ENCODE data around the gene VCPKMT. TPM values are rescaled to one million over a fixed set of nuclear protein-coding genes. Genes with fewer than 3 reads are reported as not detected.

Gene VCPKMT
- total and polyA plus RNA-seq, 12 donors, result 1.0 to 31.2 (median 8.3) TPM

- WGBS, 4 donors, result 36 to 95% (median 67%) methylated on average over 1 of the region's 1 CpG
- TF ChIP-seq, protein P1, sequence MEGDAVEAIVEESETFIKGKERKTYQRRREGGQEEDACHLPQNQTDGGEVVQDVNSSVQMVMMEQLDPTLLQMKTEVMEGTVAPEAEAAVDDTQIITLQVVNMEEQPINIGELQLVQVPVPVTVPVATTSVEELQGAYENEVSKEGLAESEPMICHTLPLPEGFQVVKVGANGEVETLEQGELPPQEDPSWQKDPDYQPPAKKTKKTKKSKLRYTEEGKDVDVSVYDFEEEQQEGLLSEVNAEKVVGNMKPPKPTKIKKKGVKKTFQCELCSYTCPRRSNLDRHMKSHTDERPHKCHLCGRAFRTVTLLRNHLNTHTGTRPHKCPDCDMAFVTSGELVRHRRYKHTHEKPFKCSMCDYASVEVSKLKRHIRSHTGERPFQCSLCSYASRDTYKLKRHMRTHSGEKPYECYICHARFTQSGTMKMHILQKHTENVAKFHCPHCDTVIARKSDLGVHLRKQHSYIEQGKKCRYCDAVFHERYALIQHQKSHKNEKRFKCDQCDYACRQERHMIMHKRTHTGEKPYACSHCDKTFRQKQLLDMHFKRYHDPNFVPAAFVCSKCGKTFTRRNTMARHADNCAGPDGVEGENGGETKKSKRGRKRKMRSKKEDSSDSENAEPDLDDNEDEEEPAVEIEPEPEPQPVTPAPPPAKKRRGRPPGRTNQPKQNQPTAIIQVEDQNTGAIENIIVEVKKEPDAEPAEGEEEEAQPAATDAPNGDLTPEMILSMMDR (IDR thresholded peaks at IDR 0.05), result no peak
- TF ChIP-seq POLR2A (IDR thresholded peaks at IDR 0.05), result no peak
- H3K9me3 ChIP-seq (replicated peaks in 1 of 3), result no peaks in the 10 kb centered on the region
- no peak for DNase-seq
- H3K27ac ChIP-seq, result no peak overlapping the region
- H3K4me3 ChIP-seq, result no peak overlapping the region
- intact Hi-C loops (cut with DNase I), result no loop called here
- no peaks in the 10 kb centered on the region for H3K27me3 ChIP-seq
- H3K4me1 ChIP-seq (replicated peaks in 1 of 2), result no peaks in the 10 kb centered on the region
- H3K36me3 ChIP-seq (replicated peaks in 1 of 2), result no peaks in the 10 kb centered on the region
Measured at GRCh38 chr14:50072395-50072794, 44.0 kb downstream of the VCPKMT start.

DNA sequence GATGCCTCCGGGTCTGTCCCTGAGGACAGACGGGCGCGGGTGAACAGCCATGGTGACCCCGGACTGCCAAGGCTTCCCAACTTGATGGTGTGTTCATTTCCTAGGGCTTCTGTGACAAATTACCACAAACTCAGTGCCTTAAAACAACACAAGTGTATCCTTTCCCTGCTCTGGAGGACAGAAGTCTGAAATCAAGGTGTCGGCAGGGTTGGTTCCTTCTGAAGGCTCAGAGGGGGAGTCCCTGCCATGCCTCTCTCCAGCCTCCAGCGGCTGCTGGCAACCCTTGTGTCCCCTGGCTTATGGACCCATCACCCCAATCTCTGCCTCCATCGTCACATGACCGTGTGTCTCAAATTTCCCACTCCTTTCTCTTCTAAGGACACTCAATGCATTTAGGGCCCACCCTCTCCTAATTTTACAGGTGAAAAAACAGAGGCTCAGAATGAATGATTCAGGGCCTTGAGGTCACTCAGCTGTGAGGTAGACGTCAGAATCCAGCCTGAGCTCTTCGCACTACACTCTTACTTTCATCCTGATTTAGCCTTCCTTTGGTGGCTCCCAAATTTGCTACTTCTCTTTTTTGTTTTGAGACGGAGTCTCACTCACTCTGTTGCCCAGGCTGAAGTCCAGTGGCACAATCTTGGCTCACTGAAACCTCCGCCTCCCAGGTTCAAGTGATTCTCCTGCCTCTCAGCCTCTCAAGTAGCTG, 45.4 kb downstream of the VCPKMT start:
- TF ChIP-seq POLR2A (IDR thresholded peaks at IDR 0.05), result no peak
- TF ChIP-seq, protein P1 (IDR thresholded peaks at IDR 0.05), result no peak
- Histone ChIP-seq H3K36me3 (replicated peaks in 1 of 2) (no peaks in the 10 kb centered on the region), H3K4me1 (replicated peaks in 1 of 2) (no peaks in the 10 kb centered on the region), H3K27me3 (no peaks in the 10 kb centered on the region), H3K4me3 (no peak overlapping the region), H3K27ac (no peak overlapping the region), H3K9me3 (replicated peaks in 1 of 3) (no peaks in the 10 kb centered on the region)
- peak in 1 of 7 donors; percentile 11 for DNase-seq
- intact Hi-C loops (cut with DNase I), result no loop called here
- 69 to 84% (median 83%) methylated on average over 13 of the region's 13 CpGs for WGBS, 4 donors

GRCh38 chr14:50070230-50070629, 46.1 kb downstream of the VCPKMT start:
- 84 to 93% (median 91%) methylated on average over 3 of the region's 3 CpGs for WGBS, 4 donors
- H3K36me3 ChIP-seq (replicated peaks in 1 of 2), result no peaks in the 10 kb centered on the region
- no peaks in the 10 kb centered on the region for H3K27me3 ChIP-seq
- intact Hi-C loops (cut with DNase I), result no loop called here
- TF ChIP-seq, protein P1 (IDR thresholded peaks at IDR 0.05), result no peak
- no peak for TF ChIP-seq POLR2A (IDR thresholded peaks at IDR 0.05)
- peak in 1 of 7 donors; percentile 7 for DNase-seq
- no peaks in the 10 kb centered on the region for H3K9me3 ChIP-seq (replicated peaks in 1 of 3)
- H3K27ac ChIP-seq, result no peak overlapping the region
- H3K4me1 ChIP-seq (replicated peaks in 1 of 2), result no peaks in the 10 kb centered on the region
- H3K4me3 ChIP-seq, result no peak overlapping the region

DNA sequence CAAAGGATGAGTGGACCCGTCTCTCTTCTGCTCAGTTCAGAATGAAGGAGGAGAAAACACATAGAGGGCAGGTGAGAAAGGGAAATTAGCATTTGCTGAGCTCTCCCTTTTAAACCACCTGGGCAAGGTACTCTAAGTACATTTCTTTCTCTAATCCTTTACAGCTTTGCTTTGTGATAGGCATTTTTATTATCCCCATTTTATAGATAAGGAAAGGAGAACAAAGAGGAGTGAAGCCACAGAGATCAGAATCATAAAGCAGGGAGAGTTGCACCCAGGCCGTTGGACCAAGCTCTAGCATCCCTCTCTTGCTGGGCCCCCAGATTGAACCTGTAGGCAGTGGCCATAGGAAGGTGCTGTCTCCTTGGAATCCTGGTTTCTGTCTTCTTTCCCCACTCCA, 47.0 kb downstream of the VCPKMT start:
- no peak overlapping the region for H3K27ac ChIP-seq
- H3K9me3 ChIP-seq (replicated peaks in 1 of 3), result no peaks in the 10 kb centered on the region
- peak in 1 of 7 donors; percentile 11 for DNase-seq
- no peaks in the 10 kb centered on the region for H3K4me1 ChIP-seq (replicated peaks in 1 of 2)
- no peak overlapping the region for H3K4me3 ChIP-seq
- no peaks in the 10 kb centered on the region for H3K27me3 ChIP-seq
- no peaks in the 10 kb centered on the region for H3K36me3 ChIP-seq (replicated peaks in 1 of 2)
- intact Hi-C loops (cut with DNase I), result no loop called here
- WGBS, 4 donors, result 64 to 89% (median 73%) methylated on average over 2 of the region's 2 CpGs
- TF ChIP-seq, protein P1 (IDR thresholded peaks at IDR 0.05), result no peak
- no peak for TF ChIP-seq POLR2A (IDR thresholded peaks at IDR 0.05)

Data from adrenal gland (tissue), 12 donors.